Choroid plexus epithelial cell (primary cell): ENCODE data around the gene KRT77.
"Not testable (repeated sequence)": the region's sequence is repeated elsewhere in the genome, so short reads cannot be mapped to it uniquely, and the experiment has no call there.

Experiments
- DNase-seq: peaks from one replicate; pipeline ENCODE4 v3.0.0-alpha.2; 2010; ENCODE audit warnings: low read depth
- H3K4me3 ChIP-seq: 2 replicates; pipeline ENCODE4 v1.5.1; 2011; ENCODE audit warnings: low read depth, mild to moderate bottlenecking, control low read depth, low read length, moderate library complexity
- TF ChIP-seq, protein P1 (sequence below): conservative IDR thresholded peaks from 2 replicates; pipeline ENCODE4 v1.5.1; 2011; ENCODE audit warnings: low read depth, mild to moderate bottlenecking, control low read depth, inconsistent platforms, low read length, moderate library complexity

KRT77 gene

DNA sequence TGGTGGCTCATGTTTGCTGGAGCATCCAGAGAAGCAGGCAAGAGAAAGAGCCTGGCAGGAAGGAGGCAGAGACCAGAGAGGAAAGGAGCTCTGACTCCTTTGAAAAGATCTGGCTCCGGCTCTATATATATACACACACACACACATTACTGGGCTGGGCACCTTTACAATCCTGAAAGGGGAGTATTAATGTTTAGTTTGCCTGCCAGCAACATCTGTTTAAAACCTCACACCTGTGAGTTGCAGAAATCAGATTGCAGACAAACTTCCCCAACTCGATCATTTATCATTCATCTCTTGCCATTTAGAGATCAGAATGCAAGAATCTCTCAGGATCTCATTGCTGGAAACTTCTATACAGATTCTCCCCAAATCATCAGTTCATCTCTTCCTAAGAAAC lies at the start of gene KRT77:
Gene KRT77 (minus strand): TSS at position 101 of the 400 bp plus-strand sequence. CDS start 90 bp downstream, at position 11.
- TF ChIP-seq, protein P1, sequence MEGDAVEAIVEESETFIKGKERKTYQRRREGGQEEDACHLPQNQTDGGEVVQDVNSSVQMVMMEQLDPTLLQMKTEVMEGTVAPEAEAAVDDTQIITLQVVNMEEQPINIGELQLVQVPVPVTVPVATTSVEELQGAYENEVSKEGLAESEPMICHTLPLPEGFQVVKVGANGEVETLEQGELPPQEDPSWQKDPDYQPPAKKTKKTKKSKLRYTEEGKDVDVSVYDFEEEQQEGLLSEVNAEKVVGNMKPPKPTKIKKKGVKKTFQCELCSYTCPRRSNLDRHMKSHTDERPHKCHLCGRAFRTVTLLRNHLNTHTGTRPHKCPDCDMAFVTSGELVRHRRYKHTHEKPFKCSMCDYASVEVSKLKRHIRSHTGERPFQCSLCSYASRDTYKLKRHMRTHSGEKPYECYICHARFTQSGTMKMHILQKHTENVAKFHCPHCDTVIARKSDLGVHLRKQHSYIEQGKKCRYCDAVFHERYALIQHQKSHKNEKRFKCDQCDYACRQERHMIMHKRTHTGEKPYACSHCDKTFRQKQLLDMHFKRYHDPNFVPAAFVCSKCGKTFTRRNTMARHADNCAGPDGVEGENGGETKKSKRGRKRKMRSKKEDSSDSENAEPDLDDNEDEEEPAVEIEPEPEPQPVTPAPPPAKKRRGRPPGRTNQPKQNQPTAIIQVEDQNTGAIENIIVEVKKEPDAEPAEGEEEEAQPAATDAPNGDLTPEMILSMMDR = no peak
- H3K4me3 ChIP-seq = no peak within 1 kb of the TSS
- no peak for DNase-seq

DNA sequence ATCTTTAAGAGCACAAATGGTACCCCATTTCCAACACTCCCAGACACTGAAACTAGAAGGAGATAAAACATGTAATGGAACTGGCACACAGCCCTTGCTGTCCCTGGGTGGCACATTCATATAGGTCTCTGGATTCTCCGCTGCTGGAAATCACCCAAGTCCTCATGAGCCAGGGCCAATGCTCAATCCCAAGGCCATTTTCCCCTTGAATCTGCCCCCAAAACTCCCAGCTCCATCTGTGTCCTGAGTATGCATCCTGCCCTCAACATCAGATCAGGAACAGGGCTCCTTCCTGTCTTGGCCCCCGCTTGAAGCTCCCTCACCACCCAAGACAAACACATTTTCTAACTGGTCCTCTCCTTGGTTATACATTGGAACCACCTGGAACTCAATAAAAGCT lies 49.2 kb upstream of the KRT77 start:
- TF ChIP-seq, protein P1 = no peak
- DNase-seq = no peak
- H3K4me3 ChIP-seq = no peak overlapping the region

DNA sequence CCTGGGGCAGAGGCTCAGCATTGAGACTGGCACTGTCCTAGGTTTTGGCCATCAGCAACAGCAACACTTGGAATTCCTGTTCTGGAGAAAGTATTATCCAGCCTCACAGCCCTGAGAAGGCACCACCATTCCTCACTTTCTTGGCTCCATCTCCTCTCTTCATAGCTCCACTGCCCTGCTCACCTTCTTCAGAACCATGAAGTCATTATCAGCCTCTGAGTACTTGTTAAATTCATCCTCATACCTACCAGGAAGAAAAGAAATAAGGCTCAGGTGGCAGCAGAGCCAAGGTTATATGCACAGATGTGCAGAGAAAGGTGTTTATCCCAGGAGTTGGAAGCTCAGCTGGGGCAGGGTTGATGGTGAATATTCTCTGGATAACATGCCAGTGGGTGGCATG lies 48.5 kb upstream of the KRT77 start:
- DNase-seq = no peak
- TF ChIP-seq, protein P1 = no peak
- no peak overlapping the region for H3K4me3 ChIP-seq

DNA sequence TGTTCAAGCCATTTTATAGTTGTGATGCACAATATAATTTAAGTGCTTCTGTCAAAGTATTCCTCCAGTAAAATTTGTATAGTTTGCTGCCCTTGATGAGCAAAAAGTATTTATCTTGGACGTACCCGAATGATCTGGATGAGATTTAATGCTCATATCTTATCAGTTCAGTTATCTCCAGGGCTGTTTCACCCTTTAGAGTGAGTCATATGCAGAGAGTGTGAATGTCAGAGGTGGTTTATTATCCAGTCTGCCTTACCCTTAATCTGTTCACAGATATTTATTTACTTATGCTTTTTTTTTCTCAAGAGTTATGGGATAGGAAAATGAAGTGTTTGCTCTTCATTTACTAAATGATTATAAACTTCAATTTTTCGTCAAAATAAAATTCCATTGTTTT lies 47.2 kb upstream of the KRT77 start:
- DNase-seq, H3K4me3 ChIP-seq: not testable (repeated sequence)

DNA sequence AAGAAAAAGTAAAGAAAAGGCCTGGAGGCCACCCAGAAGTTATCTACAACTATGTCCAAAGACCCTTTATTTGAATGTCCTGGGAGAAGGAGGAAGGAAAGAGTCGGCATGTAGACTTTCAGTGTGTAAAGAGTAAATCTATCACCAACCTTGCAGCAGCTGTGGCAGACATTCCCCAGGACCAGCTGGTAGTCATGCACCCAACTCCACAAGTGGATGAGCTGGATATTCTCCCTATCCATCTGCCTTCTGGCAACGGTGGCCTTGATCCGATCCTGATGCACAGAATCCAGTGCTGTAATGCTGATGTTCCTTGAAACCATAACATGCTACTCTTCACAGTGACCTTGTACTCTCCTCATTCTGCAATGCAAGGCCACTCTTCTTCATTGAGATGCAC lies 46.5 kb upstream of the KRT77 start:
- TF ChIP-seq, protein P1 = no peak
- no peak for DNase-seq
- H3K4me3 ChIP-seq = no peak overlapping the region

DNA sequence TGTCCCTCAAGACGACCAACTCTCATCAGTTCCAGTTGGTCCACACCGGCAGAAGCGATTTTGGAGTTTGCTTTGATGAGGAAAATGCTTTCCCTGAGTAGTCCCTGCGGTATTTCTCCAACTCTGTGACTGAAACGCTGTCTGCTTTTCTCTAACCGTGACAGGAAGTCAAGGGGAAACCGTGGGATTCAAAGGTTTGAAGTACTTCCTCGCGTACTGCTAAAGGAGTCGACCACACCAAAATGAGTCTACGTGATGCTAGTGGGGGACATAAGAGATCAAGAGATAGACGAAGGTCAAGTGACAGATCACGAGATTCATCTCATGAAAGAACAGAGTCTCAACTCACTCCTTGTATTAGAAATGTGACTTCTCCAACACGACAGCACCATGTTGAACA lies 45.3 kb upstream of the KRT77 start:
- TF ChIP-seq, protein P1 = no peak
- DNase-seq = no peak
- H3K4me3 ChIP-seq = no peak overlapping the region

DNA sequence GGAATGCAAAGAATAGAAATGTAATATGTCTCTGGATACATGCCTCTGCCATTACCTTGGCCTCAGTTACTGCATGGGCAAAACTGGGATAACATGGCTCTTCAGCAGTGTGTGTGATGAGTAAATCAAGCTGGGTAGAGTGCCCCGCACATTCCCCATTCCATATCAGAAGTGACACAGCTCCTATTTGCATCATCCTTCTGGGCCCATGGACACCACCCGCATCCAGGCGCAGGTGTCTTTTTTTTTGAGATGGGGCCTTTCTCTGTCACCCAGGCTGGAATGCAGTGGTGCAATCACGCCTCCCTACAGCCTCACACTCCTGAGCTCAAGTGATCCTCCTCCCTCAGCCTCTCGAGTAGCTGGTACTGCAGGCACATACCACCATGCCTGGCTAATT lies 42.2 kb upstream of the KRT77 start:
- no peak overlapping the region for H3K4me3 ChIP-seq
- TF ChIP-seq, protein P1 = no peak

More for the DNA sequence above, 42.2 kb upstream of the KRT77 start:
- no peak for DNase-seq
